ENCODE results near the gene CCDC57.

- TF ChIP-seq POLR2AphosphoS5 (IDR thresholded peaks at IDR 0.05) (no peak), EP300 (conservative IDR thresholded peaks at IDR 0.05; ENCODE audit: poor library complexity, severe bottlenecking) (no peak), CTCF (IDR thresholded peaks at IDR 0.05; ENCODE audit: poor library complexity, severe bottlenecking) (no peak), RAD21 (conservative IDR thresholded peaks at IDR 0.05) (no peak), SMC3 (conservative IDR thresholded peaks at IDR 0.05; ENCODE audit: poor library complexity) (no peak), EZH2 (IDR thresholded peaks at IDR 0.05; ENCODE audit: borderline replicate concordance, insufficient read depth, low read length, poor library complexity, severe bottlenecking) (no peak), TAF1 (IDR thresholded peaks at IDR 0.05; ENCODE audit: low read depth) (no peak), MXI1 (conservative IDR thresholded peaks at IDR 0.05; ENCODE audit: poor library complexity, severe bottlenecking) (no peak), REST (IDR thresholded peaks at IDR 0.05; ENCODE audit: borderline replicate concordance) (no peak)
These were observed 53.8 kb downstream of the CCDC57 start for GRCh38 chr17:82158825-82159224.

All from neural cell (in vitro differentiated cells).